Sciatic nerve (tissue), 2 donors: ENCODE measurements around the gene MATR3. TPM values are rescaled to one million over a fixed set of nuclear protein-coding genes. Genes with fewer than 3 reads are reported as not detected.
"Not testable (repeated sequence)": the region's sequence is repeated elsewhere in the genome, so short reads cannot be mapped to it uniquely, and the experiment has no call there.

ENCODE experiments used
- ATAC-seq: fragments of 200-7000 bp; cut with Tn5 transposase; one replicate; pipeline ENCODE4 v1.9.1; 2020; ENCODE audit warnings: mild to moderate bottlenecking, moderate library complexity
- DNase-seq: peaks from one replicate; pipeline ENCODE4 v3.0.0-alpha.2; 2020; ENCODE audit warnings: low spot score
- intact Hi-C: fragments of 100-400 bp; cut with DNase I; formaldehyde crosslinking; loops from one replicate; pipeline ENCODE4 v1.14.2; 2022
- total RNA-seq: library from RNA; stranded (reverse); fragmentation: NEBNext Ultra II Directional; extraction: Animal tissue kit (Norgen Biotek cat#: 25700); gene quantifications from one replicate; pipeline ENCODE4 v1.2.1, GENCODE V29; 2021
- donor health status: DM: no; HTN: no; CAD: no.
- donor health status: DM: no; HTN: no; CAD: no.

MATR3 gene
- total RNA-seq, 1 donor from 2014 or later, result 208 TPM

- DNase-seq, result no peak
- intact Hi-C loops, result loop anchor here (5.0 kb wide), 1 partner anchor 51 kb away; the partner anchor contains the start of gene PAIP2
- ATAC-seq, result no peak
These were observed 2.5 kb upstream of the MATR3 start for GRCh38 chr5:139291051-139291450.

- ATAC-seq, result no peak
- DNase-seq, result no peak
- intact Hi-C loops, result loop anchor here (5.0 kb wide), 1 partner anchor 49 kb away; the partner anchor contains the start of gene PAIP2
These were observed 386 bp upstream of the MATR3 start for GRCh38 chr5:139293202-139293506.

GRCh38 chr5:139294374-139295165, 1.0 kb downstream of the MATR3 start:
- ATAC-seq (peak; percentile 70), DNase-seq (peak; percentile 90)
- intact Hi-C loops, result loop anchor here (5.0 kb wide), 1 partner anchor 48 kb away; the partner anchor contains the start of gene PAIP2

- ATAC-seq (no peak), DNase-seq (no peak)
- intact Hi-C loops, result no loop called here
These were observed 2.0 kb downstream of the MATR3 start for GRCh38 chr5:139295346-139296057.

GRCh38 chr5:139296198-139296597, 2.7 kb downstream of the MATR3 start:
- ATAC-seq (no peak), DNase-seq (no peak)
- intact Hi-C loops, result no loop called here

- intact Hi-C loops, result no loop called here
- ATAC-seq (no peak), DNase-seq (no peak)
These were observed 3.4 kb downstream of the MATR3 start for GRCh38 chr5:139296862-139297326.

GRCh38 chr5:139297439-139298133, 4.0 kb downstream of the MATR3 start:
- intact Hi-C loops, result no loop called here
- DNase-seq (no peak), ATAC-seq (no peak)

GRCh38 chr5:139298242-139298641, 4.7 kb downstream of the MATR3 start:
- intact Hi-C loops, result no loop called here
- ATAC-seq (no peak), DNase-seq (no peak)

GRCh38 chr5:139299486-139299885, 5.9 kb downstream of the MATR3 start:
- DNase-seq, result no peak
- intact Hi-C loops, result no loop called here
- ATAC-seq, result no peak

GRCh38 chr5:139301808-139302499, 8.4 kb downstream of the MATR3 start:
- intact Hi-C loops, result no loop called here
- ATAC-seq, result no peak
- no peak for DNase-seq

- intact Hi-C loops, result no loop called here
- ATAC-seq (no peak), DNase-seq (no peak)
These were observed 11.1 kb downstream of the MATR3 start for GRCh38 chr5:139304391-139305324.

- no peak for DNase-seq
- ATAC-seq, result no peak
- intact Hi-C loops, result no loop called here
These were observed 12.7 kb downstream of the MATR3 start for GRCh38 chr5:139306197-139306596.

- DNase-seq (no peak), ATAC-seq (no peak)
- intact Hi-C loops, result no loop called here
These were observed 13.3 kb downstream of the MATR3 start for GRCh38 chr5:139306628-139307379.

GRCh38 chr5:139308797-139309196, 15.3 kb downstream of the MATR3 start:
- DNase-seq (no peak), ATAC-seq (no peak)
- intact Hi-C loops, result no loop called here

GRCh38 chr5:139310715-139311186, 17.2 kb downstream of the MATR3 start:
- ATAC-seq, intact Hi-C loops, DNase-seq: not testable (repeated sequence)

GRCh38 chr5:139312075-139312474, 18.5 kb downstream of the MATR3 start:
- no peak for ATAC-seq
- intact Hi-C loops, result no loop called here
- no peak for DNase-seq

- ATAC-seq, result no peak
- DNase-seq, result no peak
- intact Hi-C loops, result no loop called here
These were observed 20.7 kb downstream of the MATR3 start for GRCh38 chr5:139314276-139314675.
